Measurements from ENCODE around the gene TSACC.

The TSACC gene

GRCh38 chr1:156385534-156386031, 47.3 kb downstream of the TSACC start:
- peak; percentile 85 for TF ChIP-seq CTCF (conservative IDR thresholded peaks at IDR 0.05)
- no peak overlapping the region for H3K27ac ChIP-seq

GRCh38 chr1:156386134-156386901, 48.0 kb downstream of the TSACC start:
- no peak overlapping the region for H3K27ac ChIP-seq
- no peak for TF ChIP-seq CTCF (conservative IDR thresholded peaks at IDR 0.05)

DNA sequence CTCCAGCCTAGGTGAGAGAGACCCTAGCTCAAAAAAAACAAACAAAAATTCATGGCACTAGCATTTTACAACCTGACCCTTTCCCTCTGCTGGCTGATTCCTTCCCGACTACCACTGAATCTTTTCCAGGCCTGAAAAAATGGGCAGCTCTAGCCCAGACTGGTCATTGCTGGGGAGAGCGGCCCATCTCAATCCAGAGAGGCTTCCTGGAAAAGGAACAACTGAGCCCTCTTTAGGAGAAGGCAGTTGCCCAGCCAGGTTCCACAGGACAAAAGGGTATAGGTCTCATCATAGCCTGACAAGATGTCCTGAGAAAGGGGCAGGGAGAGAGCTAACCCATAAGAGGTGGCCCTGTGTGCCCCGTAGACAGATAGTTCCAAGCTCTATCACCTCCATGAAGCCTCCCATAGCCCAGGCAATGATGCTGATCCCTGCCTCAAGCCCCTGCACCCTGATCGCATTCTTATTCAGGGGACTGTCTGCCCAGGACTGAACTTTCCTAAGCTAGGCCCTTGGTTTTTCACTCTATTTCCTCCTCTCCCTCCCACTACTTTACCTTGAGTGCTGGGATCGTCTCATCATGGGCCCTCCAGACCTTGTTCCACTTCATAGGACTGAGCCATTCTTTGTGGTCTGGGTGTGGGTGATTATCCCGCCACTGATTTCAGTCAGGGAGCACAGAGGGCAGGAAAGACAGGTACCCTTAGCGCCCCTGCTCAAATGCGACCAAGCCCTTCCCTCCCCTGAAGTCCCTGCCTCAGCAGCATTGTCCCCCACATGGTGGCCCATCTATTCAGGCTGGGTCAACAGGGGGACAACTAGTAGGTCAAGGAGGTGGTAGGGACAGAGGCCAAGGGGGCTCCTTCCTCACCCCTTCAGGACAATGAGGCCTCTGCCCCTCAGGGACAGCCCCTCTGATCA, 48.9 kb downstream of the TSACC start:
- TF ChIP-seq CTCF (conservative IDR thresholded peaks at IDR 0.05) = no peak
- H3K27ac ChIP-seq = no peak overlapping the region

DNA sequence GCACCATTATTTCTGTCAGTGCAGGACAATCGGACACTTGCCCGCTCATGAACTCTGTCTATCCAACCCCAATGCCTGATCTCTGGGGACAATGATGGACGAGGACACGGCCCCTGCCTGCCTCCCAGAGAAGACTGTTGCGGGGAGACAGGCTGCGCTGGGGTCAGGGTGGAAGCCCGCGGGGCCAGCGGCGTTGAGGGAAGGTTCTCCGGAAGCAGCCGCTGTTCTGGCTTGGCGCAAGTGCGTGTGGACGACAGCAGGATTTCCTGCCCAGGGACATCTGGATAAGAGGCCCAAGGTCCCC, 49.5 kb downstream of the TSACC start:
- no peak overlapping the region for H3K27ac ChIP-seq
- TF ChIP-seq CTCF (conservative IDR thresholded peaks at IDR 0.05) = no peak

GRCh38 chr1:156388174-156389137, 50.1 kb downstream of the TSACC start:
- no peak for TF ChIP-seq CTCF (conservative IDR thresholded peaks at IDR 0.05)
- H3K27ac ChIP-seq = no peak overlapping the region

DNA sequence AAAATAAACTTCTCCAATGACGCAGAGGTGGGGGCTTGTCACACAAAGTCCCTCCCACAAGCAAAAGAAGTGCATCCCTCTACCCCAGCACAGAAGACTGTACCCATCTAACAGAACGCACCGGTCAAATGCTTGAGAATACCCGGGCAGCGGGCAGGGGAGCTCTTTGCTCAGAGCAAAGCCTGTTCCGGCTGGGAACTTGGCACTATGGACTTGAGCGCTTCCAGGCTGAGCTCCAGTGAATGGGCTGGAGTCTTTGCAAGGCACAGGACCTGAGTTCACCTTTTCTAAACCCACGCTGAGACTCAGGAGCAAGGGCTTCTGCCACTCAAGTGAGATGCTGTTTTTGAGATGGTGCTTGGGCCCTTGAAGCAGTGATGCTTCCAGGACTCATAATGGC, 51.0 kb downstream of the TSACC start:
- no peak for TF ChIP-seq CTCF (conservative IDR thresholded peaks at IDR 0.05)

More for the DNA sequence above, 51.0 kb downstream of the TSACC start:
- no peak overlapping the region for H3K27ac ChIP-seq
